HG02943 (cell line): ENCODE measurements around the gene STUB1.
"Not testable (repeated sequence)": the region's sequence is repeated elsewhere in the genome, so short reads cannot be mapped to it uniquely, and the experiment has no call there.

Experiments
- ATAC-seq: cut with Tn5 transposase; IDR thresholded peaks from one replicate; pipeline ENCODE4 v1.9.1; 2021; ENCODE audit warnings: mild to moderate bottlenecking, low read depth, moderate library complexity; ENCODE audit not compliant: unreplicated experiment

Gene STUB1

GRCh38 chr16:677316-678190, 2.7 kb upstream of the STUB1 start:
- no peak for ATAC-seq

GRCh38 chr16:678209-678857, 1.9 kb upstream of the STUB1 start:
- ATAC-seq, result no peak

- ATAC-seq, result no peak
Measured at GRCh38 chr16:678858-679813, 1.1 kb upstream of the STUB1 start.

- ATAC-seq, result no peak
Measured at GRCh38 chr16:680625-680945, 375 bp downstream of the STUB1 start.

GRCh38 chr16:680967-681745, 946 bp downstream of the STUB1 start:
- ATAC-seq, result no peak

- ATAC-seq, result no peak
Measured at GRCh38 chr16:681746-682427, 1.7 kb downstream of the STUB1 start.

- no peak for ATAC-seq
Measured at GRCh38 chr16:682493-683395, 2.5 kb downstream of the STUB1 start.

GRCh38 chr16:683396-684070, 3.3 kb downstream of the STUB1 start:
- ATAC-seq, result no peak

GRCh38 chr16:684071-684794, 4.0 kb downstream of the STUB1 start, which contains the start of gene JMJD8:
Gene JMJD8 (minus strand): TSS chr16:684334. CDS start chr16:684319, 15 bp downstream.
- peak; percentile 62 for ATAC-seq

- ATAC-seq, result no peak
Measured at GRCh38 chr16:684961-685696, 4.9 kb downstream of the STUB1 start.

- ATAC-seq, result no peak
Measured at GRCh38 chr16:685967-686366, 5.8 kb downstream of the STUB1 start.

GRCh38 chr16:686459-687260, 6.5 kb downstream of the STUB1 start:
- ATAC-seq, result no peak

GRCh38 chr16:687499-687898, 7.3 kb downstream of the STUB1 start:
- ATAC-seq, result no peak

- no peak for ATAC-seq
Measured at GRCh38 chr16:689175-689897, 9.1 kb downstream of the STUB1 start.

GRCh38 chr16:691242-691641, 11.0 kb downstream of the STUB1 start:
- not testable (repeated sequence) for ATAC-seq
